C1 segment of cervical spinal cord (tissue), 14 donors: ENCODE results near the gene MRTO4.
"Not testable (repeated sequence)": the region's sequence is repeated elsewhere in the genome, so short reads cannot be mapped to it uniquely, and the experiment has no call there.

Experiments used
- DNase-seq, 14 donors: peaks; one replicate each; lab custom pipeline; 2025; lab: John Stamatoyannopoulos, UW

MRTO4 gene

DNA sequence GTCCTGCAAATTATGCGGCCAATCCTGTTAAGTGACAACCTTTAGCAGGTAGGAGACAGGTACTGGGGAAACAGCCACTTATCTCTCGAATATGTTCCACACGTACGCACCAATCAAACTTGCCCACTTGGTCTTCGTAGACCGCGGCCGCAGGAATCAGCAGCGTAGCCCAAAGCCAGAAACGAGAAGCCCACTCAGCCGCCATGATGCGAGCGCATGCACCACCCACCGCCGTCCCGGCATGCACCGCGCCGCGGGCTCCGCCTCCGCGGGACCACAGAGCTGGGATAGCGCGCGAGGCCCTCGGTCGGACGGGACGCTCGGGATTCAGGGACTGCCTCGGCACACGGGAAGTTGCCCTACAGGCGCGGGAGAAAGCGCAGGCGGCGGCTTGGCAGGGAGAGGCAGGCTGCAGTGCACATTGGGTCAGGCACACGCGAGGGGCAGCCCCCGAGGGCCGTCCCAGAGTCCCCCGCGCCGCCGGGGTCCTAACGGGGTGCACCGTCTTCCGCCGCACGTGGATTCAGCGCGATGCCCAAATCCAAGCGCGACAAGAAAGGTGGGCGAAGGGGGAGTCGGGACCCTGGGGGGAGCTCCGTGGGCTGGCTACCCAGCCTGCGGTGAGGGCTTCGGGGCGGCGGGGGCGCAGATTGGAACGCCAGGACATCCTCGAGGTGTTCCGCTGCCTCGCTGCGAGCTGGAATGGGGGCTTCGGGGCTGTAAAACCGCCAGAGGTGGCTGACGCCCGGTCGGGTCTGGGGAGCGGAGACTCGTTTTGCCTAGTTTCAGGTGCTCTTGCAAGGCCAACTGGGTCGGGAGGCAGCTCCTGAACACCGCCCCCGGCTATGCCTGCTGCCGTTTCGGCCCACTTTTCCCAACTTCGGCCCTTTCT is at the start of gene MRTO4, which contains the start of gene EMC1:
Gene MRTO4 (plus strand): TSS at position 501 of the 892 bp plus-strand sequence. CDS start 31 bp downstream, at position 532.
Gene EMC1 (minus strand): TSS at position 220 of the 892 bp plus-strand sequence. CDS start 15 bp downstream, at position 205.
- DNase-seq = peak; percentile 63 to 93 (median 82)

DNA sequence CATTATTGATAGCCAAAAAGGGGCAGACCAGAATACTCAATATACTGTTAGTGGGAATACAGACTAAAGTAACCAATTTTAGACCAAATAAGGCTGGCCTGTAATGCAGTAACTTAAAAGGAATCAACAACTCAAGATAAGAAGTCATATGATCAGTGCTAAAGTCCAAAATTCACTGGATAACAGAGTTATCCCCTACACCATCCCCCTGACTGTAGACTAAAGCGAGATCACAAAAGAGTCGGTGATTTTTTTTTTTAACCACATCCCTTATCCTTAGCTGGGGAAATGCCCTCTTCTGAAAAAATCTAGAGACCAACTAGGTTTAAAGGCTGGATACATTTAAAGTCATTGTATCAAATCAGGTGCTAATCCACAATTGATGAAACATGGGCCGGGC is 49.2 kb upstream of the MRTO4 start:
- no peak for DNase-seq

DNA sequence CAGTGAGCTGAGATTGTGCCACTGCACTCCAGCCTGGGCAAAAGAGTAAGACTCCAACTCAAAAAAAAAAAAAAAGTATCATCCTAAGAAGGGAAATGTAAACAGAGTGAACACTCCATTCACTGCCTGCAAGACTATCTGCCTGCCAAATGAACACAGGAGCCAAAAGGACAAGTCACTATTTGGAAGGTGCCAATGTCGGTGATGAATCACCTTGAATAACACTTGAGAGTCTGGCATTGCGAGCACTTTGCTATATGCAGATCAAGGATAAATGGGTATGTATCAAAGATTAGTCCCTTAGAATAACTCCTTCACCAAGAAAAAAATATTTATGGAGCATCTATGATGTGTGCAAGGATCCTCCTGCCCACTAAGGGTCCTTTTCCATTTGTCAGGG is 48.2 kb upstream of the MRTO4 start:
- DNase-seq = no peak

GRCh38 chr1:19204446-19205266 is 46.9 kb upstream of the MRTO4 start:
- DNase-seq = no peak

- no peak for DNase-seq
These were observed 46.2 kb upstream of the MRTO4 start for GRCh38 chr1:19205403-19205802.

DNA sequence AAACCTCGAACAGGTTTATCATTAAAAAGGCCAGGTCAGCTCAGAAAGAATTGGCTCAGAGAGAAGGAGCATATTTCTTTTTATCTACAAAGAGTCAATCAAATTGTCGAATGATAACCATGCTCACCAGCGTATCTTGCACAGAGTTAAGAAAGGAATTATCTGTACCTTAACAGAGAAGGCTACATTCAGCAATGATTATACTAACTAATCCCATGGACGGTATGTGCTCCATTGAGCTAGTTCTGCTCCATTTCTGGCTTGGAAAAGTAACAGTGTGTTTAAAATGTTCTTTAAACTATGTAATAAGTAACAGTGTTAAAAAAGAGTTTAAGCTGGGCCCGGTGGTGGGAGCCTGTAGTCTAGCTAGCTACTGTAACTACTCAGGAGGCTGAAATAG is 45.8 kb upstream of the MRTO4 start:
- DNase-seq = no peak

- no peak for DNase-seq
These were observed 44.7 kb upstream of the MRTO4 start for GRCh38 chr1:19206947-19207346.

DNA sequence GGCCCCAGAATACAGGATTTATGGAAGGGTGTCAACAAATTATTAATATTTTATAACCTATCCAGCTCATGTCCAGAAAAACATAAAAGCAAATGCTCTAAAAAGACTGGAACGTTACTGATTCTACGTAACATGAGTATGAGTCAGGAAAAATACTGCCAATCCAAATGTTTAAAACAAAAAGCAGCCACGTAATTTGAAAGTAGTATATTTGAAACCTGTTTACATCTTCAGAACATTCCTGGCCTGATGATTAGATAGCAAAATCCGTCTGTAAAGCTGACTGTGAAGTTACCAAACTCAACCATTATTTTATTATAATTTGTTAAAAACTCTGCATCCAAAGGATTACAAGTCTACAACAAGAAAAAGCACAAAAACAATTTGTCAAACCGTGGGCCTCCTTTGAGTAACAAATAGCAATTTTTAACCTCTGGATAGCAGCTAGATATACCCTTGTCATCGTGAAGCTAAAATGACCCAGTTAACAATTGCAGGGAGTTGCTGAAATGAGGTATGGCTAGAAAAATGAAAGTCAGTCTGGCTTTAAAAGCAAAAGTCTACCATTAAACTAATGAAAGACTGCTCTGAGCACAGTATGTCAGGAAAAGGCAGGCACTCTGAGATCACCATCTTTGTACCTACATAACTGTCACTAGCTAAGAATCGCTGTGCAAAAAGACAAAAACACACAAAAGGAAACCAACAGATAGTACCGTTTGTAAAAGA is 42.7 kb upstream of the MRTO4 start:
- no peak for DNase-seq

DNA sequence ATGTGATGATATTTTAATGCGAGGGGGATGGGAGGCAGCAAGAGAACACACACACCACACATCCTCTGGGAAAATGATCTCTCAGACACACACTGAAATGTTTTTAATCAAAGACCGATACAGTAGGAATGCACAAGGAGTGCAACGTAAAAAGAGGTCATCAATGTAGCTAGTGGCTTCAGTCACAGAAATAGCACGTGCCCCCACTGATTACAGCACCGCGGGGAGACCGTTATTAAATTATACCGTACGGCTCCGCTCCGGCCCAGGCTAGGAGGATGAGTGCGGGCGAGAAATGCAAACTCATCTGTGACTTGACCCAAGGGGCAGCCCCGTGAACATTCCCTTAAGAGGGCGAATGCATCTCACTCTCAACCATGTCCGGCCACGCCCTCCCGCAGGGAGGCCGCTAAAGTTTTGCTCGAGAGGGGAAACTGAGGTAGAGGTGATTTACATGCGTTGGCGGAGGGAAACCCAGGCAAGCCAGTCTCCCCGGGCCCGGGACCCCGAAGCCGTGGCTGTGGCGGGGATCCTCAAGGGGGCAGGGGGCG is 42.1 kb upstream of the MRTO4 start:
- peak in 3 of 14 donors; percentile 29 to 51 (median 29) for DNase-seq

DNA sequence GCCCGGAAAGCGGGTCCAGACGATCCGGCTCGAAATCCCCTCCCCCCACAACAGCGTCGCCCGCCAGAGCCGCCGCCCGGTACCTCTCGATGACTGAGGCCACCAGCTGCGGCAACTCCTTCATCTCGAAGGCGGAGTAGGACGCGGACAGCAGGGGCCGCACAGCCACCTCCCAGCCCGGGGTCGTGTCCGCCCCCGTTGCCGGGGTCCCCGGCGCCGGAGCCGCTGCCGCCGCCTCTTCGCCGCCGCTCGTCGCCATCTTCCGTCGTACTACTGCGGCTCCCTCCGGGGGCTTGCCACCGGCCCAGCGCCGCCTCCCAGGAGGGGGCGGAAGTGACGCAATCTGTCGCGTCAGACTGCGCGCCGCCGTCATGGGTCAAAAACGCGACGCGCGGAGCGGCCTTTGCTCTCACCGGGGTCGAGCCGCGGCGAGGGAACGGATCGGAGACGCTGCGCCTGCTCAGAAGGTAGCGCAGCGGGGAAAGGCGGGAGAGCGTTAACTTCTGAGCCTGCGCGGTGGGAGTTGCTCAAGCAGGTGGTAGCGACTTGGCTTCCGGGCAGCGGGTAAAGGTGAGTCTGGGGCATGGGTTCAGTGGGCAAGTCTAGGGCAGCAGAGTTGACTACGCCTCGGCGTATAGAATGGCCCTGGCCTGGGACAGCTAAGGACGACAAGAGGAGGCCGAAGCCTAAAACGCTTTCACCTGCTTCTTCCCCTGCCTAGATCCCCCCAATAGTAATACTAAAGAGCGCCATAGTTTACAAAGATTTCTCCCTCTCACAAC is 41.4 kb upstream of the MRTO4 start, which contains the start of gene UBR4:
Gene UBR4 (minus strand): TSS at position 277 of the 782 bp plus-strand sequence. CDS start 18 bp downstream, at position 259.
- peak; percentile 47 to 94 (median 86) for DNase-seq

DNA sequence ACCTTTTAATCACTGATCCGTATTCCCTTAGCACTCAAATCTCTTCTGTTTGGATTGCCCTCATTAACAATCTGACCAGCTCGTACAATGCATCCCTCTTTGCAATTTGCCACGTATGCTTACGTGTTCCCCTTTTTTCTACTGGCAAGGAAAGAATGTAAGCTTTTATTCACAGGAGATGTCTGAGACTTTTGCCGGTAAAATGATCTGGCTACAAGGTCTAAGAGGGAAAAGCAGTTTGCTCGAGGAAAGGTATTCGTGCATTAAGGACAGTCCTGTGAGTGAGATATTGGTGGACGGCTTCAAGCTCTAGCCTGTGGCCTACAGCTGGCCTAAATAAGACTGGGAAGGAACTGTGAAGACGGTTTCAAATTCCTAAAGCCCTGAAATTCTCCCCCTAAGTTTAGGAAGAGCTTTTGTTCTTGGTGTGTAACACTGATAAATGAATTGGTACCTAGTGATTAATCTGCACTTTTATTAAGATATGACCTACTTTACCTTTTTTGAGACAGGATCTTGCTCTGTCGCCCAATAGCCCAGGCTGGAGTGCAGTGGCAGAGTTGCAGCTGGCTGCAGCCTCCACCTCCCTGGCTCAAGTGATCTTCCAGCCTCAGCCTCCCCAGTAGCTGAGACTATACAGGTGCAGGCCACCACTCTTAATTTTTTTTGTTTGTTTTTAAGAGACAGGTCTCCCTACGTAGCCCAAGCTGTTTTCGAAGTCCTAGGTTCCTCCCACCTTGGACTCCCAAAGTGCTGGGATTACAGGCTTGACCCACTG is 40.6 kb upstream of the MRTO4 start:
- no peak for DNase-seq

GRCh38 chr1:19212167-19212566 is 39.4 kb upstream of the MRTO4 start:
- no peak for DNase-seq

DNA sequence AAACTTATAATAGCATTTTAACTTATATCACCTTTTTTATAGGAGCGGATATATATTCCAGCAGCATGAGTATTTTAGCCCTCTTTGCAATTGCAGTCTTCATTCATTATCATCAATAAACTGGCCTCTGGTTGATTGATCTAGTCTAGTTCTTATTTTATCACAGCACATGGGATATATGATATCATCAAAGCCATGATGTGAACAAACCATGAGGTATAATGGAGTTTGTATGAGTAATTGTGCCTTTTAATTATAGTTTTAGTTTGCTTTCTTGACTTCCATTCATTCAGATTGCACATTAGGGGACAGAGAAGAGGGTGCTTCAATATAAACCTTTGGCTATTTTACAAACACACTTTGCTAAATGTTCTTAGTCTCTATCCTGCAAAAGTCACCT is 38.0 kb upstream of the MRTO4 start:
- no peak for DNase-seq

GRCh38 chr1:19216585-19216984 is 35.0 kb upstream of the MRTO4 start:
- not testable (repeated sequence) for DNase-seq

DNA sequence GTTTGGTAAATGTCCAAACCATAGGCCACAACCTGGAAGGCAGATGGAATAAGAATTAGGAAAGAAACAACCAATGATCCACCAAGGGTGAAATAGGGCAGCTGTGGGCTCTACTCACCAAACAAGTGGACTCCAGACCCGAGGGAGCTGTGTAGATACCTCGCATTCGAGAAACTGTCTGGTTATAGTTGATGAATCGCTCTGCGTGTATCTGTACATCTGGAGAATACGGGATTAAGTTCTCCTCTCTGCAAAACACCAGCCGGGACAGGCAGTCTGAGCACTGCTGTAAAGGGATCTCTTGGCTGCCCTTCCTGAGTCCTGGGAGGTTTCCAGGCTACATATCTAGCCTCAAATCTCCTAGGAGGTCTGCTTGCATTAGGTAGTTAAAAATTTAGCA is 32.2 kb upstream of the MRTO4 start:
- no peak for DNase-seq

GRCh38 chr1:19220080-19220846 is 31.3 kb upstream of the MRTO4 start:
- DNase-seq = no peak

DNA sequence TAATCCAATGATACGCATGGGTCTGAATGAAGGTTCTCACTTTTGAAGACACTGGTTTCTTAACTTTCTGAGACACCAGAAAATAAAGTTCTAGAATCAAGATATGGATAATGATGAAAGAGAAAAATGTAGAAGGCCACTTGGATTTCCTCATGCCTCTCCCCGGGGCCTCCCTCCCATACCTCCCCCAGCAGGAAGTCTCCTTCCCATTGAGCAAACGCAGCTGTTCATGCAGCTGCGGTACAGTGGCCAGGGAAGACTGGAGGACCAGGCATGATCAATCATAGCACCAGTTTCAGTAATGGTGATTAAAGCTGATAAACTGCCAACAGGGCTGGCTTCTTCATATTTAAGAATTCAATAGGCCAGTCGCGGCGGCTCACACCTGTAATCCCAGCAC is 30.6 kb upstream of the MRTO4 start:
- no peak for DNase-seq

GRCh38 chr1:19222573-19222972 is 29.0 kb upstream of the MRTO4 start:
- DNase-seq = no peak
